Large intestine (tissue), 3 donors: Measurements from ENCODE around the gene EXD3. TPM values are rescaled to one million over a fixed set of nuclear protein-coding genes. Genes with fewer than 3 reads are reported as not detected.

Experiments
- DNase-seq, 2 donors: peaks; one replicate each; pipeline versions ENCODE4 v3.0.0 to v3.0.0-alpha.2; 2013
- H3K27ac ChIP-seq: one replicate; pipeline ENCODE4 v1.5.1; 2013; ENCODE audit warnings: low read length
- H3K27me3 ChIP-seq: 2 replicates; pipeline ENCODE4 v1.6.1; 2013; ENCODE audit warnings: low read length; ENCODE audit not compliant: control insufficient read depth, insufficient read depth
- H3K36me3 ChIP-seq: 2 replicates; pipeline ENCODE4 v1.6.1; 2013; ENCODE audit warnings: low read length; ENCODE audit not compliant: control insufficient read depth, insufficient read depth
- H3K4me1 ChIP-seq: one replicate; pipeline ENCODE4 v1.6.1; 2013; ENCODE audit warnings: low read length; ENCODE audit not compliant: control insufficient read depth, insufficient read depth
- H3K4me3 ChIP-seq: one replicate; pipeline ENCODE4 v1.5.1; 2013; ENCODE audit warnings: low read length
- H3K9me3 ChIP-seq: one replicate; pipeline ENCODE4 v1.6.1; 2013; ENCODE audit warnings: mild to moderate bottlenecking, low read depth, low read length, moderate library complexity; ENCODE audit not compliant: control insufficient read depth
- WGBS: methylation state at CpG from one replicate; pipeline ENCODE4 v1.1.5; 2013; ENCODE audit warnings: low lambda C conversion rate; ENCODE audit not compliant: insufficient coverage; 5-methylcytosine and 5-hydroxymethylcytosine counted together
- polyA plus RNA-seq: library from polyadenylated mRNA; unstranded; fragments of 120-200 nt; gene quantifications from one replicate; pipeline ENCODE4 v1.2.1, GENCODE V29; 2013

EXD3 gene
- polyA plus RNA-seq, 1 donor, result 36.5 TPM

DNA sequence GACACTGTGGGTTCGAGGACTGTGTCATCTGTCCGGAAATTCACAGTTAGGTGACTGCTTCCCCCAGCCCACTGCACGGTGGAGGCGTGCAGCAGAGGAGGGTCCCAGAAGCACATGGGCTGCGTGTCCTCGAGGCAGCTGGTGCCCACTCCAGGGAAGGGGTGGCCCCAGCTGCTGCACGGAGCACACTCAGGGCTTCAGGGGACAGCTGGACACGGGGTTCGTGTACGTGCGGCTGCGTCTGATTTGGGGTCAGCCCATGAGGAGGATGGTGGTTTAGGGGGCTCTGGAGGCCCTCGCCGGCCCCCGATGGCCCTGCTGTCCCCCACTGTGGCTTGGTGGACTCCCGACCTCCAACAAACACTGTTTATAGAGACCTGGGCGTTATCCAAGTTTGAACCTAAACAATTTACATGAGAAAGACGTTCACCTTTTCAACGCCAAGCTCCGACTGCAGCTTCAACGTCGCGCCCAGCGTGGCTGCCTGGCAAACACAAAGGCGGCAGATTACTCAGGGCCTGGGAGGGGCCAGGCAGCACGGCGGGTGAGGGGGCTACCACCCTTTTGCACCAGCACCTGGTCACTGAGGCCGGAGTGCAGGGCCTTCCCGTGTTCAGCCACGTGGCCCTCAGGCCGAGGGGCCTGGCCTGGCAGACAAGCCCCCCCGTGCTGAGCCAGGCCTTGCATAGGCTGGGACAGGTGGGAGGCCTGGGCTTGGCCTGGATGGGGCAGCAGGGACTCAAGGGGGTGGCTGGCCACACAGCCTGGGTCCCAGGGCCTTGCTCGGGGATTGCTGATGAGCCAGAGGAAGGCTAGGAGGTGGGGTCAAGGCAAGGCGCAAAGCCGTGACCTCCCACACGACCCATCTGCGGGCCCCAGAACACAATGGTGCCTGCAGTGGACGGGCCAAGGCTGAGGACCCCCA lies 55.2 kb downstream of the EXD3 start:
- Histone ChIP-seq H3K9me3 (peaks cover 5% of the 10 kb centered on the region), H3K4me3 (no peak overlapping the region), H3K27ac (no peak overlapping the region), H3K27me3 (no peaks in the 10 kb centered on the region), H3K4me1 (no peaks in the 10 kb centered on the region), H3K36me3 (peaks cover 20% of the 10 kb centered on the region)
- DNase-seq, result no peak
- WGBS, result 60% methylated on average over 2 of the region's 38 CpGs

GRCh38 chr9:137366891-137367381 lies 56.0 kb downstream of the EXD3 start:
- Histone ChIP-seq H3K9me3 (peaks cover 5% of the 10 kb centered on the region), H3K27ac (no peak overlapping the region), H3K27me3 (no peaks in the 10 kb centered on the region), H3K4me3 (no peak overlapping the region), H3K4me1 (no peaks in the 10 kb centered on the region), H3K36me3 (peaks cover 20% of the 10 kb centered on the region)
- DNase-seq, result no peak
- WGBS, result no CpG with 5 or more reads among the region's 19 CpGs

- peaks cover 20% of the 10 kb centered on the region for H3K36me3 ChIP-seq
- H3K9me3 ChIP-seq, result peaks cover 5% of the 10 kb centered on the region
- no peaks in the 10 kb centered on the region for H3K27me3 ChIP-seq
- H3K27ac ChIP-seq, result no peak overlapping the region
- no peak overlapping the region for H3K4me3 ChIP-seq
- no peaks in the 10 kb centered on the region for H3K4me1 ChIP-seq
- WGBS, result no CpG with 5 or more reads among the region's 17 CpGs
- DNase-seq, result no peak
Observed at GRCh38 chr9:137366445-137366810, 56.5 kb downstream of the EXD3 start.

GRCh38 chr9:137365552-137366444 lies 57.2 kb downstream of the EXD3 start:
- Histone ChIP-seq H3K36me3 (peaks cover 20% of the 10 kb centered on the region), H3K27ac (no peak overlapping the region), H3K9me3 (peaks cover 4% of the 10 kb centered on the region), H3K27me3 (no peaks in the 10 kb centered on the region), H3K4me3 (no peak overlapping the region), H3K4me1 (no peaks in the 10 kb centered on the region)
- no CpG with 5 or more reads among the region's 20 CpGs for WGBS
- DNase-seq, result no peak

GRCh38 chr9:137365056-137365455 lies 57.9 kb downstream of the EXD3 start:
- no CpG with 5 or more reads among the region's 12 CpGs for WGBS

DNA sequence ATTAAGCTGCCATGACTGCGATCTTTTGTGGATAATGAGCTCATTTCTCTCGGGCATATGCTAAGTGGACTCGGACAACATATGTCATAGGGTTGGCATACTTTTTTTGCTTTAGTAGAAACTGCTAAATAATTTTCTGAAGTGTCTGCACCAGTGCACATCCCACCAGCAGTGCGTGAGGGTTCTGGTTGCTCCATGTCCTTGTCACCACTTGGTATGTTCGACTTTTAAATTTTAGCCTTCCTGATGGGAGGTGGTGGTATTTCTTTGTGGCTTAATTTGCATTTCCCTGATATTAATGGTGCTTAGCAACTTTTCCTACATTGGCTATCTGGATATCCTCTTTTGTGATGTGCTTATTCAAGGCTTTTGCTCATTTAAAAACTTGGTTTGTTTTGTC lies 63.1 kb downstream of the EXD3 start:
- Histone ChIP-seq H3K27me3 (no peaks in the 10 kb centered on the region), H3K36me3 (peaks cover 3% of the 10 kb centered on the region), H3K9me3 (peaks cover 32% of the 10 kb centered on the region), H3K4me3 (no peak overlapping the region), H3K4me1 (no peaks in the 10 kb centered on the region), H3K27ac (no peak overlapping the region)
- no peak for DNase-seq
- no CpG with 5 or more reads among the region's 5 CpGs for WGBS

More at GRCh38 chr9:137365056-137365455, 57.9 kb downstream of the EXD3 start:
- no peaks in the 10 kb centered on the region for H3K27me3 ChIP-seq
- H3K27ac ChIP-seq, result no peak overlapping the region
- no peak for DNase-seq
- H3K36me3 ChIP-seq, result peaks cover 20% of the 10 kb centered on the region
- peaks cover 3% of the 10 kb centered on the region for H3K9me3 ChIP-seq
- H3K4me1 ChIP-seq, result no peaks in the 10 kb centered on the region
- no peak overlapping the region for H3K4me3 ChIP-seq

DNA sequence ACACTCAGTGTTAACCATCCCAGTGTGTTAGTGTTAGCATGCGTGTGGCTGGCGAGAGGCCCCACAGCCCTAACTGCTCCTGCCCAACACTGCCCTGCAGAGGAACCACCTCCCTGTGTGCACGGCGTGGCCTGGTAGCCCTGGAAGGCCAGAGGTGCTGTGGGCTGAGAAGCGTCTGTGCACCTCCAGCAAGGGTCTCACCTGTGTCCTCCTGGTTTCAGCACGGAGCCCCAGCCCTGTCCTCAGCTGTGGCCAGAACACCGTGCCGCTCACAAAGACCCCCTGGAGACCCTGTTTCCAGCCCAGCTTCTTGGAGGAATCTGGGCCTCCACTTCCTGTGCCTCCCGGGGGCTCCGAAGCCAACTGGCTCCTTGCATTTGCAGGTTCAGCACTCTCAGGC lies 64.8 kb downstream of the EXD3 start:
- Histone ChIP-seq H3K4me3 (no peak overlapping the region), H3K36me3 (peaks cover 3% of the 10 kb centered on the region), H3K27me3 (no peaks in the 10 kb centered on the region), H3K27ac (no peak overlapping the region), H3K9me3 (peaks cover 36% of the 10 kb centered on the region), H3K4me1 (no peaks in the 10 kb centered on the region)
- no CpG with 5 or more reads among the region's 10 CpGs for WGBS
- no peak for DNase-seq

GRCh38 chr9:137357166-137357565 lies 65.8 kb downstream of the EXD3 start:
- WGBS, result no CpG with 5 or more reads among the region's 4 CpGs

GRCh38 chr9:137355761-137356365 lies 67.1 kb downstream of the EXD3 start:
- peaks cover 5% of the 10 kb centered on the region for H3K36me3 ChIP-seq
- WGBS, result no CpG with 5 or more reads among the region's 18 CpGs
- no peaks in the 10 kb centered on the region for H3K27me3 ChIP-seq
- no peak for DNase-seq
- H3K4me3 ChIP-seq, result no peak overlapping the region
- H3K9me3 ChIP-seq, result peaks cover 41% of the 10 kb centered on the region
- H3K27ac ChIP-seq, result no peak overlapping the region
- H3K4me1 ChIP-seq, result no peaks in the 10 kb centered on the region

More at GRCh38 chr9:137357166-137357565, 65.8 kb downstream of the EXD3 start:
- no peaks in the 10 kb centered on the region for H3K27me3 ChIP-seq
- no peaks in the 10 kb centered on the region for H3K4me1 ChIP-seq
- no peak overlapping the region for H3K27ac ChIP-seq
- no peak for DNase-seq
- H3K36me3 ChIP-seq, result peaks cover 3% of the 10 kb centered on the region
- peaks cover 36% of the 10 kb centered on the region for H3K9me3 ChIP-seq
- H3K4me3 ChIP-seq, result no peak overlapping the region
